Mesothelial cell of epicardium (in vitro differentiated cells): Measurements from ENCODE around the gene RAP1A. TPM values are rescaled to one million over a fixed set of nuclear protein-coding genes. Genes with fewer than 3 reads are reported as not detected.
A peak's percentile ranks its signal among the peaks of the same experiment; 100 is the strongest.
"Not testable (repeated sequence)": the region's sequence is repeated elsewhere in the genome, so short reads cannot be mapped to it uniquely, and the experiment has no call there.

Experiments used
- DNase-seq, 2 experiments: peaks; one replicate each; pipeline ENCODE4 v3.0.0; 2021; ENCODE audit warnings: low spot score in 2 of 2; ENCODE audit not compliant: unreplicated experiment in 2 of 2
- H3K27ac Mint-ChIP-seq: 2 replicates; pipeline ENCODE4 v1.8.0; 2021; ENCODE audit warnings: mixed read lengths
- H3K27me3 Mint-ChIP-seq: 2 replicates; pipeline ENCODE4 v1.8.0; 2021; ENCODE audit warnings: low read depth, mixed read lengths
- H3K36me3 Mint-ChIP-seq: 2 replicates; pipeline ENCODE4 v1.8.0; 2021; ENCODE audit warnings: mixed read lengths
- H3K4me1 Mint-ChIP-seq: 2 replicates; pipeline ENCODE4 v1.8.0; 2021; ENCODE audit warnings: mixed read lengths
- H3K4me3 Mint-ChIP-seq: 2 replicates; pipeline ENCODE4 v1.8.0; 2021; ENCODE audit warnings: mild to moderate bottlenecking, moderate library complexity, mixed read lengths
- H3K9me3 Mint-ChIP-seq: 2 replicates; pipeline ENCODE4 v1.8.0; 2021; ENCODE audit warnings: mixed read lengths
- total RNA-seq: library from RNA; stranded (reverse); gene quantifications from 3 replicates; pipeline ENCODE4 v1.2.1, GENCODE V29; 2021
- TF ChIP-seq, protein P1 (sequence below): fragments of 200-600 bp; sonication (generic); IDR thresholded peaks from one replicate; pipeline ENCODE4 v1.5.0; 2021; ENCODE audit warnings: antibody characterized with exemption; ENCODE audit not compliant: unreplicated experiment

The RAP1A gene
- total RNA-seq, 1 donor from 2014 or later: 28.3 TPM

GRCh38 chr1:111739194-111739924 lies 119.8 kb downstream of the RAP1A start, which contains the start of gene INKA2:
TSS of gene INKA2 (minus strand) at chr1:111739395. CDS start at chr1:111739242, 153 bp downstream.
- no peaks in the 10 kb centered on the region for H3K9me3 Mint-ChIP-seq
- TF ChIP-seq, protein P1, sequence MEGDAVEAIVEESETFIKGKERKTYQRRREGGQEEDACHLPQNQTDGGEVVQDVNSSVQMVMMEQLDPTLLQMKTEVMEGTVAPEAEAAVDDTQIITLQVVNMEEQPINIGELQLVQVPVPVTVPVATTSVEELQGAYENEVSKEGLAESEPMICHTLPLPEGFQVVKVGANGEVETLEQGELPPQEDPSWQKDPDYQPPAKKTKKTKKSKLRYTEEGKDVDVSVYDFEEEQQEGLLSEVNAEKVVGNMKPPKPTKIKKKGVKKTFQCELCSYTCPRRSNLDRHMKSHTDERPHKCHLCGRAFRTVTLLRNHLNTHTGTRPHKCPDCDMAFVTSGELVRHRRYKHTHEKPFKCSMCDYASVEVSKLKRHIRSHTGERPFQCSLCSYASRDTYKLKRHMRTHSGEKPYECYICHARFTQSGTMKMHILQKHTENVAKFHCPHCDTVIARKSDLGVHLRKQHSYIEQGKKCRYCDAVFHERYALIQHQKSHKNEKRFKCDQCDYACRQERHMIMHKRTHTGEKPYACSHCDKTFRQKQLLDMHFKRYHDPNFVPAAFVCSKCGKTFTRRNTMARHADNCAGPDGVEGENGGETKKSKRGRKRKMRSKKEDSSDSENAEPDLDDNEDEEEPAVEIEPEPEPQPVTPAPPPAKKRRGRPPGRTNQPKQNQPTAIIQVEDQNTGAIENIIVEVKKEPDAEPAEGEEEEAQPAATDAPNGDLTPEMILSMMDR: no peak
- peaks cover 52% of the 10 kb centered on the region for H3K27me3 Mint-ChIP-seq
- peak; percentile 42 to 64 for DNase-seq
- peak within 1 kb of the TSS; percentile 78 for H3K27ac Mint-ChIP-seq
- no peaks in the 10 kb centered on the region for H3K36me3 Mint-ChIP-seq
- H3K4me1 Mint-ChIP-seq: peaks cover 17% of the 10 kb centered on the region
- peak within 1 kb of the TSS; percentile 74 for H3K4me3 Mint-ChIP-seq

GRCh38 chr1:111739925-111740765 lies 120.6 kb downstream of the RAP1A start:
- peaks cover 17% of the 10 kb centered on the region for H3K4me1 Mint-ChIP-seq
- TF ChIP-seq, protein P1: no peak
- peak in 1 of 2 experiments; percentile 51 for DNase-seq
- H3K36me3 Mint-ChIP-seq: no peaks in the 10 kb centered on the region
- H3K4me3 Mint-ChIP-seq: peak overlapping the region; percentile 74
- H3K27ac Mint-ChIP-seq: peak overlapping the region; percentile 78
- H3K27me3 Mint-ChIP-seq: peaks cover 56% of the 10 kb centered on the region
- no peaks in the 10 kb centered on the region for H3K9me3 Mint-ChIP-seq

DNA sequence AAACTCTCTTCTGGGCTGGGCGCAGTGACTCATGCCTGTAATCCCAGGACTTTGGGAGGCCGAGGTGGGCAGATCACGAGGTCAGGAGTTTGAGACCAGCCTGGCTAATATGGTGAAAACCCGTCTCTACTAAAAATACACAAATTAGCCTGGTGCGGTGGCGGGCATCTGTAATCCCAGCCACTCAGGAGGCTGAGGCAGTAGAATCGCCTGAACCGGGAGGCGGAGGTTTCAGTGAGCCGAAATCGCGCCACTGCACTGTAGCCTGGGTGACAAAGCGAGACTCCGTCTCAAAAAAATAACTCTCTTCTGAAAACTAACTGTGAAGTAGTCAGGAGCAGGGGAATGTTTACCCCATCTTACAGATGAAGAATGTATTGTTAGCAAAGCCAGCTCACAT lies 122.7 kb downstream of the RAP1A start:
- H3K27ac Mint-ChIP-seq, H3K4me3 Mint-ChIP-seq, DNase-seq, H3K36me3 Mint-ChIP-seq, H3K9me3 Mint-ChIP-seq: not testable (repeated sequence)
- Mint-ChIP-seq H3K27me3 (peaks cover 66% of the 10 kb centered on the region), H3K4me1 (peaks cover 15% of the 10 kb centered on the region)

- H3K9me3 Mint-ChIP-seq: no peaks in the 10 kb centered on the region
- DNase-seq: no peak
- H3K4me3 Mint-ChIP-seq: no peak overlapping the region
- no peak overlapping the region for H3K27ac Mint-ChIP-seq
- H3K4me1 Mint-ChIP-seq: peaks cover 9% of the 10 kb centered on the region
- no peaks in the 10 kb centered on the region for H3K36me3 Mint-ChIP-seq
- TF ChIP-seq, protein P1: no peak
- peaks cover 66% of the 10 kb centered on the region for H3K27me3 Mint-ChIP-seq
Observed at GRCh38 chr1:111742938-111743549, 123.5 kb downstream of the RAP1A start.

GRCh38 chr1:111743679-111744101 lies 124.1 kb downstream of the RAP1A start:
- H3K4me3 Mint-ChIP-seq: no peak overlapping the region
- peaks cover 68% of the 10 kb centered on the region for H3K27me3 Mint-ChIP-seq
- TF ChIP-seq, protein P1: no peak
- H3K36me3 Mint-ChIP-seq: no peaks in the 10 kb centered on the region
- no peak for DNase-seq
- no peak overlapping the region for H3K27ac Mint-ChIP-seq
- no peaks in the 10 kb centered on the region for H3K9me3 Mint-ChIP-seq
- H3K4me1 Mint-ChIP-seq: peaks cover 7% of the 10 kb centered on the region
